GM12891 (cell line): Measurements from ENCODE around the gene PPP1R36.

Experiments used
- DNase-seq: peaks from one replicate; pipeline ENCODE4 v3.0.0; 2011; ENCODE audit warnings: low spot score; ENCODE audit not compliant: insufficient read length
- FAIRE-seq: peaks from 2 replicates; lab custom pipeline; 2011; peaks lifted over from hg19 to GRCh38; lab: Jason Lieb, UNC
- PAX5 ChIP-seq: IDR thresholded peaks from 2 replicates; pipeline ENCODE4 v1.6.1; 2011; ENCODE audit warnings: low read length, moderate library complexity, mild to moderate bottlenecking; ENCODE audit not compliant: insufficient read depth, severe bottlenecking
- POLR2A ChIP-seq: IDR thresholded peaks from 2 replicates; pipeline ENCODE4 v1.6.1; 2011; ENCODE audit warnings: low read depth, low read length, control low read depth
- POLR2AphosphoS5 ChIP-seq: IDR thresholded peaks from 2 replicates; pipeline ENCODE4 v1.6.1; 2011; ENCODE audit warnings: low read depth, low read length, control low read depth
- POU2F2 ChIP-seq: IDR thresholded peaks from 2 replicates; pipeline ENCODE4 v1.6.1; 2011; ENCODE audit warnings: low read depth, mild to moderate bottlenecking, control low read depth, low read length, moderate library complexity
- SPI1 ChIP-seq: IDR thresholded peaks from 2 replicates; pipeline ENCODE4 v1.6.1; 2011; ENCODE audit warnings: low read depth, low read length, control low read depth
- TAF1 ChIP-seq: IDR thresholded peaks from 2 replicates; pipeline ENCODE4 v1.6.1; 2011; ENCODE audit warnings: low read depth, low read length, control low read depth

The PPP1R36 gene

GRCh38 chr14:64504897-64505794 is 44.6 kb upstream of the PPP1R36 start:
- DNase-seq (peak; percentile 44), FAIRE-seq (peak; percentile 16)
- peak; percentile 71 for TF ChIP-seq SPI1
- no peak; the same call in 1 of the 2 replicates for TF ChIP-seq POLR2AphosphoS5
- no peak for TF ChIP-seq PAX5
- no peak; the same call in 1 of the 2 replicates for TF ChIP-seq POU2F2
- peak; percentile 2; the same call in 1 of the 2 replicates for TF ChIP-seq POLR2A
- no peak for TF ChIP-seq TAF1

- TF ChIP-seq TAF1: no peak
- no peak for TF ChIP-seq PAX5
- TF ChIP-seq SPI1: 0 out of 2 replicates have a peak, but pooled peaks have one; percentile 24
- no peak for TF ChIP-seq POLR2A
- no peak for FAIRE-seq
- no peak for DNase-seq
These were observed 43.0 kb upstream of the PPP1R36 start for GRCh38 chr14:64506721-64507120.

GRCh38 chr14:64507376-64508156 is 42.2 kb upstream of the PPP1R36 start:
- no peak for DNase-seq
- TF ChIP-seq PAX5 (no peak), POU2F2 (no peak), SPI1 (no peak), POLR2AphosphoS5 (no peak), TAF1 (no peak), POLR2A (no peak)

GRCh38 chr14:64508215-64508776 is 41.5 kb upstream of the PPP1R36 start:
- DNase-seq (no peak), FAIRE-seq (peak; percentile 69)
- peak; percentile 83 for TF ChIP-seq SPI1
- no peak for TF ChIP-seq POU2F2

More at GRCh38 chr14:64507376-64508156, 42.2 kb upstream of the PPP1R36 start:
- peak; percentile 13 for FAIRE-seq

GRCh38 chr14:64509036-64509435 is 40.7 kb upstream of the PPP1R36 start:
- DNase-seq: no peak
- no peak for FAIRE-seq
- TF ChIP-seq PAX5 (no peak), POLR2A (no peak), TAF1 (no peak), POU2F2 (no peak), POLR2AphosphoS5 (no peak), SPI1 (no peak)

- FAIRE-seq (peak; percentile 88), DNase-seq (no peak)
- no peak for TF ChIP-seq SPI1
- TF ChIP-seq PAX5: no peak
- no peak for TF ChIP-seq TAF1
- TF ChIP-seq POU2F2: no peak
- no peak for TF ChIP-seq POLR2A
- no peak for TF ChIP-seq POLR2AphosphoS5
These were observed 38.7 kb upstream of the PPP1R36 start for GRCh38 chr14:64510825-64511671.

GRCh38 chr14:64513271-64513670 is 36.5 kb upstream of the PPP1R36 start:
- TF ChIP-seq PAX5 (no peak), TAF1 (no peak), POLR2A (no peak), SPI1 (no peak), POU2F2 (no peak), POLR2AphosphoS5 (no peak)
- no peak for DNase-seq
- no peak for FAIRE-seq

GRCh38 chr14:64515053-64515452 is 34.7 kb upstream of the PPP1R36 start:
- FAIRE-seq (no peak), DNase-seq (no peak)
- TF ChIP-seq PAX5 (no peak), TAF1 (no peak), POU2F2 (no peak), POLR2AphosphoS5 (no peak), SPI1 (no peak), POLR2A (no peak)
